Tibial artery (tissue), 4 donors: Measurements from ENCODE around the gene KCNF1.

Experiments used
- DNase-seq, 2 donors: peaks; one replicate each; pipeline ENCODE4 v3.0.0-alpha.2; 2019
- H3K27ac ChIP-seq, 2 donors: fragments of 200-600 bp; sonication (generic) in 1 of 2; 1 replicate in 1 of 2; 2 replicates in 1 of 2; pipeline ENCODE4 v1.5.1; 2018 to 2019; ENCODE audit warnings: mild to moderate bottlenecking in 1 of 2
- H3K27me3 ChIP-seq, 2 donors: fragments of 200-600 bp; sonication (generic) in 1 of 2; one replicate each; pipeline versions ENCODE4 v1.5.1 to v1.6.0; 2016 to 2019
- H3K36me3 ChIP-seq, 3 donors: fragments of 200-600 bp; sonication (generic) in 2 of 3; one replicate each; pipeline ENCODE4 v1.5.1; 2016 to 2019; ENCODE audit warnings: mild to moderate bottlenecking in 2 of 3
- H3K4me1 ChIP-seq, 4 donors: fragments of 200-600 bp; sonication (generic) in 2 of 4; 1 replicate in 3 of 4; 2 replicates in 1 of 4; pipeline ENCODE4 v1.5.1; 2016 to 2019
- H3K4me3 ChIP-seq, 2 donors: fragments of 200-600 bp; sonication (generic) in 1 of 2; 1 replicate in 1 of 2; 2 replicates in 1 of 2; pipeline ENCODE4 v1.5.1; 2018 to 2019; ENCODE audit warnings: mild to moderate bottlenecking in 2 of 2
- H3K9me3 ChIP-seq, 3 donors: fragments of 200-600 bp; sonication (generic) in 1 of 3; one replicate each; pipeline ENCODE4 v1.5.1; 2016 to 2019
- CTCF ChIP-seq, 2 experiments: fragments of 200-600 bp in 1 of 2; fragments of 450-650 bp in 1 of 2; IDR thresholded peaks; one replicate each; pipeline ENCODE4 v1.5.1; 2017 to 2019; ENCODE audit warnings: antibody characterized with exemption in 2 of 2, mild to moderate bottlenecking in 1 of 2, moderate library complexity in 1 of 2
- intact Hi-C: fragments of 100-400 bp; cut with DNase I; formaldehyde crosslinking; loops from one replicate; pipeline ENCODE4 v1.15.0; 2023; ENCODE audit warnings: low total_unique reads

KCNF1 gene

GRCh38 chr2:10944799-10945198, 33.1 kb downstream of the KCNF1 start:
- peaks cover 0 to under 1% (median under 1%) of the 10 kb centered on the region in 3 donors for H3K9me3 ChIP-seq
- no peak for TF ChIP-seq CTCF (IDR thresholded peaks at IDR 0.05)
- intact Hi-C loops, result no loop called here
- DNase-seq, result no peak
- no peak overlapping the region for H3K27ac ChIP-seq
- H3K4me1 ChIP-seq, result no peaks in the 10 kb centered on the region
- H3K27me3 ChIP-seq, result peaks cover 0 to 27% of the 10 kb centered on the region in 2 donors
- no peaks in the 10 kb centered on the region for H3K36me3 ChIP-seq
- H3K4me3 ChIP-seq, result no peak overlapping the region

GRCh38 chr2:10946394-10946793, 34.7 kb downstream of the KCNF1 start:
- no peak overlapping the region for H3K27ac ChIP-seq
- H3K4me1 ChIP-seq, result no peaks in the 10 kb centered on the region
- no peaks in the 10 kb centered on the region for H3K36me3 ChIP-seq
- H3K27me3 ChIP-seq, result peaks cover 0 to 27% of the 10 kb centered on the region in 2 donors
- no peak for DNase-seq
- intact Hi-C loops, result no loop called here
- no peak overlapping the region for H3K4me3 ChIP-seq
- TF ChIP-seq CTCF (IDR thresholded peaks at IDR 0.05), result no peak
- H3K9me3 ChIP-seq, result no peaks in the 10 kb centered on the region

GRCh38 chr2:10947005-10947440, 35.3 kb downstream of the KCNF1 start:
- no peak for TF ChIP-seq CTCF (IDR thresholded peaks at IDR 0.05)
- Histone ChIP-seq H3K36me3 (no peaks in the 10 kb centered on the region), H3K4me3 (no peak overlapping the region), H3K27ac (no peak overlapping the region), H3K4me1 (no peaks in the 10 kb centered on the region), H3K27me3 (peaks cover 0 to 26% of the 10 kb centered on the region in 2 donors), H3K9me3 (no peaks in the 10 kb centered on the region)
- intact Hi-C loops, result no loop called here
- DNase-seq, result no peak

GRCh38 chr2:10947446-10948187, 35.9 kb downstream of the KCNF1 start:
- no peaks in the 10 kb centered on the region for H3K9me3 ChIP-seq
- intact Hi-C loops, result no loop called here
- H3K27me3 ChIP-seq, result peaks cover 0 to 24% of the 10 kb centered on the region in 2 donors
- H3K36me3 ChIP-seq, result no peaks in the 10 kb centered on the region
- no peak overlapping the region for H3K27ac ChIP-seq
- no peaks in the 10 kb centered on the region for H3K4me1 ChIP-seq
- DNase-seq, result no peak
- no peak for TF ChIP-seq CTCF (IDR thresholded peaks at IDR 0.05)
- no peak overlapping the region for H3K4me3 ChIP-seq

GRCh38 chr2:10948188-10948564, 36.4 kb downstream of the KCNF1 start:
- Histone ChIP-seq H3K4me1 (no peaks in the 10 kb centered on the region), H3K9me3 (no peaks in the 10 kb centered on the region), H3K27ac (no peak overlapping the region), H3K27me3 (peaks cover 0 to 24% of the 10 kb centered on the region in 2 donors), H3K36me3 (no peaks in the 10 kb centered on the region), H3K4me3 (no peak overlapping the region)
- intact Hi-C loops, result no loop called here
- no peak for DNase-seq
- no peak for TF ChIP-seq CTCF (IDR thresholded peaks at IDR 0.05)
